Measurements from ENCODE around the gene GNG7.

The GNG7 gene

GRCh38 chr19:2702170-2703076, at the start of gene GNG7:
TSS of gene GNG7 (minus strand) at chr19:2702694. CDS start at chr19:2520688, 182,006 bp downstream.
- peak within 1 kb of the TSS; percentile 60 for H3K27ac ChIP-seq
- TF ChIP-seq, protein P1, sequence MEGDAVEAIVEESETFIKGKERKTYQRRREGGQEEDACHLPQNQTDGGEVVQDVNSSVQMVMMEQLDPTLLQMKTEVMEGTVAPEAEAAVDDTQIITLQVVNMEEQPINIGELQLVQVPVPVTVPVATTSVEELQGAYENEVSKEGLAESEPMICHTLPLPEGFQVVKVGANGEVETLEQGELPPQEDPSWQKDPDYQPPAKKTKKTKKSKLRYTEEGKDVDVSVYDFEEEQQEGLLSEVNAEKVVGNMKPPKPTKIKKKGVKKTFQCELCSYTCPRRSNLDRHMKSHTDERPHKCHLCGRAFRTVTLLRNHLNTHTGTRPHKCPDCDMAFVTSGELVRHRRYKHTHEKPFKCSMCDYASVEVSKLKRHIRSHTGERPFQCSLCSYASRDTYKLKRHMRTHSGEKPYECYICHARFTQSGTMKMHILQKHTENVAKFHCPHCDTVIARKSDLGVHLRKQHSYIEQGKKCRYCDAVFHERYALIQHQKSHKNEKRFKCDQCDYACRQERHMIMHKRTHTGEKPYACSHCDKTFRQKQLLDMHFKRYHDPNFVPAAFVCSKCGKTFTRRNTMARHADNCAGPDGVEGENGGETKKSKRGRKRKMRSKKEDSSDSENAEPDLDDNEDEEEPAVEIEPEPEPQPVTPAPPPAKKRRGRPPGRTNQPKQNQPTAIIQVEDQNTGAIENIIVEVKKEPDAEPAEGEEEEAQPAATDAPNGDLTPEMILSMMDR (conservative IDR thresholded peaks at IDR 0.05): no peak
- no peak for TF ChIP-seq ZFX (IDR thresholded peaks at IDR 0.05)

DNA sequence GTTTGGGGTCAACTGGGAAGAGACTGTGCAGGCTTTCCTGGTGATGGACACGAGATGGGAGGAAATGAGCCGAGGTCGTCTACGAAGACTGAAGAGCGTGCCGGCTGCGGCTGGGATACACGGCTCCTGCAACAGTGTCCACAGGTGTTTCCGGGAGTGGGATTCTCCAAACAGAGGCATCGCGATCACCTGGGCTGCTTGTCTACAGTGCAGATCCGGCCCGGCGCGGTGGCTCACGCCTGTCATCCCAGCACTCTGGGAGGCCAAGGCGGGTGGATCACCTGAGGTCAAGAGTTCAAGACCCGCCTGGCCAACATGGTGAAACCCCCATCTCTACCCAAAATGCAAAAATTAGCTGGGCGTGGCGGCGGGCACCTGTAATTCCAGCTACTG, 48.9 kb upstream of the GNG7 start:
- no peak overlapping the region for H3K27ac ChIP-seq
- no peak for TF ChIP-seq ZFX (IDR thresholded peaks at IDR 0.05)
- TF ChIP-seq, protein P1 (conservative IDR thresholded peaks at IDR 0.05): no peak

DNA sequence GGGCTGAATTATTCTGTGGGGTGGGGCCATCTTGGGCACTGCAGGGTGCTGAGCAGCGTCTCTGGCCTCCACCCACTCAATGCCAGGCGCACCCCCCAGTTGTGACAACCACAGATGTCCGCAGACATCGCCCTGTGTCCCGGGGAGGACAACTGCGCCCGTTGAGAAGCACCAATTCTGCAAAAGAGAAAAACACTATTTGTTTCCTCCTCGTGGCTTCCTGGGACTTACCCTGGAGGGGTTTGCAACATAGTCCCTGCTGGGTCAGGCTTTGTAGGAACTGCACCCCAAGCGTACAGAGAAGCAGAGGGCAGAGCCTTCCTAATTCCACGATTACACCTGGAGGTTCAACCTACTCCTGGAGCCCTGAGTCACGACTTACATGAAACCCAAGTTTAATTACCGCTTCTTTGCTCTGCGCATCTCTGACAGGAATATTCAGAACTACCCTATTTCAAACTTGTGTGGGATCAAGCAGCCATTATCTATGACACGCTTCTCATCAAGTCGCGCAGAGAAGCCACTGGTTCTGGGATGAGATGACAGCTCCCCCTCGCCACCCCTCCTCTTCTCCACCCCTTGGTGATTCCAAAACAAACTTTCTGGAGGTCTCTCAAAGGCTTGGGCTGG, 48.4 kb upstream of the GNG7 start:
- H3K27ac ChIP-seq: no peak overlapping the region

GRCh38 chr19:2747349-2747748, 44.9 kb upstream of the GNG7 start:
- H3K27ac ChIP-seq: no peak overlapping the region
- TF ChIP-seq, protein P1 (conservative IDR thresholded peaks at IDR 0.05): no peak
- TF ChIP-seq ZFX (IDR thresholded peaks at IDR 0.05): no peak

More for the DNA sequence above, 48.4 kb upstream of the GNG7 start:
- no peak for TF ChIP-seq ZFX (IDR thresholded peaks at IDR 0.05)
- TF ChIP-seq, protein P1 (conservative IDR thresholded peaks at IDR 0.05): no peak

DNA sequence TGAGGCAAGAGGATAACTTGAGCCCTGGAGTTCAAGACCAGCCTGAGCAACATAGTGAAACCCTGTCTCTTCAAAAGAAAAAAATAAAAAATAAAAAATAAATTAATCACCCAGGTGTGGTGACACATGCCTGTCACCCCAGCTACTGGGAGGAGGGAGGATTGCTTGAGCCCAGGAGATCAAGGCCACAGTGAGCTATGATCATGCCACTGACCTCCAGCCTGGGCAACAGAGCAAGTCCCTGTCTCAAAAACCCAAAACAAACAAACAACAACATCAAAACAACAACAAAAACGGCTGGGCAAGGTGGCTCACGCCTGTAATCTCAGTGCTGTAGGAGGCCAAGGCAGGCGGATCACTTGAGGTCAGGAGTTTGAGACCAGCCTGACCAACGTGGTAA, 41.6 kb upstream of the GNG7 start:
- no peak for TF ChIP-seq ZFX (IDR thresholded peaks at IDR 0.05)
- TF ChIP-seq, protein P1 (conservative IDR thresholded peaks at IDR 0.05): no peak
- no peak overlapping the region for H3K27ac ChIP-seq

DNA sequence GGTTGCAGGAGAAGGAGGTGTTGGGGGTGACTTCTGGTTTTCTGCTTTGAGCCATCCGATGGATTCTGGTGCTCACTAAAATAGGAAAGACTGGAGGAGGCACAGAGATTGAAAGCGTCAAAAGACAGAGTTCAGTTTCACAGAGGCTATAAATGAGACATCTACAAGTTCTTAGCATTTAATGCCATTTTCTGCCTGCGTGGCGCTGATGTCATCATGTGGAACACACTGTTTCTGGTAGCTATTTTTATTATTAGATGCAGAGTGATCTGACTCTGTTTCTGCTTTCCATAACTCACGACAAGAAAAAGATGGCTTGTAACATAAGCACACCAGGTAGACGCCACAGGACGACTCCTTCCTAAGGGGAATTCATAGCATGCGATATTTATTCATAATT, 40.6 kb upstream of the GNG7 start:
- H3K27ac ChIP-seq: no peak overlapping the region
- TF ChIP-seq, protein P1 (conservative IDR thresholded peaks at IDR 0.05): no peak
- no peak for TF ChIP-seq ZFX (IDR thresholded peaks at IDR 0.05)

DNA sequence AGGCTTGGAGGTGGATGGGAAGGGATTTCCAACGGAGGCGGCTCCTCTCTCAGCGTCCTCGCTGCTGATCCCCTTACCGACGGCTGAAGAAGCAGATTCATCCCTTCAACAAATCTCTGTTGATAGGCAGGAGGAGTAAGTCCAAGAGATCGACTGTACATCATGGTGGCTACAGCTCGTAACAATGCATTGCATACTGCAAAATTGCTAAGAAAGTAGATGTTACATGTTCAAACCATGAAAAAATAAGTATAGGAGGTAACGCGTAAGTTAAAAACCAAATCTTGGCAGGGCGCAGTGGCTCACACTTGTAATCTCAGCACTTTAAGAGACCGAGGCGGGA, 37.8 kb upstream of the GNG7 start:
- H3K27ac ChIP-seq: no peak overlapping the region
- TF ChIP-seq ZFX (IDR thresholded peaks at IDR 0.05): no peak
- TF ChIP-seq, protein P1 (conservative IDR thresholded peaks at IDR 0.05): no peak

All from C4-2B (cell line).